Activated CD4-positive, CD25-positive, alpha-beta regulatory T cell treated with anti-CD3 and anti-CD28 coated beads, Interleukin-2, amount 50 U/mL, for 16 hours (primary cell): ENCODE results near the gene ATXN7L1.
"Not testable (repeated sequence)": the region's sequence is repeated elsewhere in the genome, so short reads cannot be mapped to it uniquely, and the experiment has no call there.

Source experiments
- DNase-seq: peaks from one replicate; pipeline ENCODE4 v3.0.0-alpha.2; 2020; ENCODE audit warnings: low read depth, low spot score

ATXN7L1 gene

DNA sequence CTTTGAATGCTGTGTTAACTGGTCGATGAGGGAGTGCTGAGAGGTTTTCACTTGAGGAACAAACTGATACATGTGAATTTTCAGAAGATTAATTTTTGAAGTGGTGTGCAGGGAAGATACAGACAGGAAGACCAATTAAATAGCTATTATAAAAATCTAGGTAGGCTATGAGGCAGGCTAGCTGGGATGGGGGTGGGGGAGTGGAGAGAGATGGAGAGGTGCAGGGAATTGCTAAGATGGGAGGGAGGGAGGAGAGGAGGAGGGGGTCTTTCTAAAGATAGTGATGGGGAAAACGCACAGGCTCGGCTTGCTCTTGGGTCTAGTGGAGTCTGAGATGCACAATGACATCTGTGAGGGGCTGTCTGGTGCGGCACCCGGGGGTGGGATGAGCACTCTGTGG lies 15.2 kb downstream of the ATXN7L1 start:
- DNase-seq = no peak

- DNase-seq = no peak
Observed at GRCh38 chr7:105860793-105861192, 15.6 kb downstream of the ATXN7L1 start.

DNA sequence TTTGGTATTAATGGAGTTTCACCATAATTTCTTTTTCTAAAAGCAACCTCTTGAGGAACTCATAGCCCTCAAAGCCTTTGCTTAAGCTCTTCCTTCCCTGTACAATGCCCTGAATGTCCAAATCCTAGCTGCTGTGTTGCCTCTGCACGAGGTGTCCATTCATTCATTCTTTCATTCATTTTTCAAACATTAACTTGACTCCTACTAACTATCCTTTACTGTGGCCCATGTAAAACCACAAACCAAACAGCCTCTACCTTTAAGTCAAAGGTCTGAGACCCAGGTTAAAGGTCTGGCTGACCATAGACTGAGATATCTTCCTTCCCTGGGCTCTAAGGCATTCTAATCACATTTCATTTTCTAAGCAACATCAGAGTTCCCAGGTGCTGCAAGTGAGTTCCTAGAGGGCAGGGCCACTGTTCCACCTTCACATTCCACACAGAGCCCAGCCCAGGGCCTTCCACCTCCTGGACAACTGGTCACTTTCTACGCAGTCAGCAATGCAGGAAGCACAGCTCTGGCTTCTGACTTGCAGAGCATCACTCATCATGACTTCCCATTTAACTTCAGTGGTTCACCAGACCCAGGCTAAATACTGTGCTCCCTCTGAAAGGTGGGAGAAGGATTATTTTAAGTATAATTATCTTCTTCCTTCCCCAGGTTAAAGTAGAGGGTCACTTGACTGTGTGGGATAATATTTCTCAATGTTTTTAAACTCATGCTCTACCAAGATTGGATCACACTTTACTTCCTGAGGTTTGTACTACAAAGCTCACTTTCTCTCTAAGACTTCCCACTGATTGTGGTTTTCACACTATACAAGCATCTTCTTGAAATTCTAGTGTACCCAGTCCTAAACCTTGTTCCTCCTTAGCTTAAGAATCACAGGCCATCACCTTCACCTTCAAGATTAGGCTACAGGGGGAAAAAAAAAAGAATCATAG lies 19.1 kb downstream of the ATXN7L1 start:
- DNase-seq = no peak

DNA sequence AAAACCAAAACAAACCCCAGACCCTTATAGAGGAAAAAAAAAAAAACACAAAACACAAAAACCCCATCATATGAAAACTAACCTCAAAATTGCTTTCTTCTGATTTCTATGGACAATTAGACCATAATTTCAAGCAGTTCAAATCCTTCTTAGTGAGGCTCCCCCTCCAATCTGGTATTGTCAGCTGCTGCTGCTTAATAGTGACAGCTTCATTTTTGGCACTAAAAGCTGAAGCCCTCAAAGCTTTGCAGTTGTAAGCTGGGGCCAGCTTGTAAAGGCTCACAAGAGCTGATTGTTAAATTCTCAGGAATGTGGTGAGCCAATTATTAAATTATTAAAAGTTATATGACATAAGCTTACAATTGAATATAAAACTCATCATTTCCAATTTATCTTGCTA lies 21.9 kb downstream of the ATXN7L1 start:
- DNase-seq = no peak

DNA sequence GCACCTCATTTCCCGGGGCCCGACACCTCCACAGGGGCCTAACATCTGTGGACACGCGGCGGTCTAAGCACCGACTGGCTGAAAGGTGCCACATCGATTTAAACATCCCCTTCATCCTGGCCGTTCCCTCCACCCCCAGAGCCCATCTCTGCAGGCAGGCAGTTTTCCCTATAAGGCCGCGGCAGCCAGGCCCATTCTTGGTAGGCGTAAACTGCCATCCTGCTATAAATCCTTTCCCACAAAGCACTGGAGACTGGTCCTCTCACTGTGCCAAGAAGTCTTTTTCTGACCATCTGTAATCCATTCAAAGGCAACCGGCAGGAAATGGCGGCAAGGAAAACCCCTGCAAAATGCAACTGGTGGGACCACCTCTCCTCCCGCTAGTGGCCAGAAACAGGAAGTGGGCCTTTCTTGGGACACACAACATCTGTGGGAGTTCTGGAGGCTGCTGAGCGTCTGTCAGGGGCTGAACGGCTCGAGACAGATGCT lies 22.4 kb downstream of the ATXN7L1 start:
- DNase-seq = no peak

DNA sequence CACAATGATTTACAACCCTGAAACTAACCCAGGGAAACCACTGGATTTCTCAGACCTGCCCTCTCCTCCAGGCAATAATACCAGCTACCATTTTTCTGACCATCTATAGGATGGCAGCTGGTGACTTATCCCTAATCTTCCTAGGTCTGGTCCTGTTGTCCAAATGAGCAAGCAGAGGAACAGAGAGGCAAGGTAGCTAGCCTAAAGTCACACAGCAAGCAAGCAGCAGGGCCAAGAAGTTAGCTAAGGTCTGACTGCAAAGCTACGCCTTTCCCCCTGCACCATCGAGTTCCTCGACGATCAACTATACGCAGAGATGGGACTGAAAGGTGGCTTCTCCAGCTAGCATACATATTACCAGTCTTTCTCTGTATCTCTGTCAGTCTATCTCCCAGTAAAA lies 25.3 kb downstream of the ATXN7L1 start:
- DNase-seq = no peak

DNA sequence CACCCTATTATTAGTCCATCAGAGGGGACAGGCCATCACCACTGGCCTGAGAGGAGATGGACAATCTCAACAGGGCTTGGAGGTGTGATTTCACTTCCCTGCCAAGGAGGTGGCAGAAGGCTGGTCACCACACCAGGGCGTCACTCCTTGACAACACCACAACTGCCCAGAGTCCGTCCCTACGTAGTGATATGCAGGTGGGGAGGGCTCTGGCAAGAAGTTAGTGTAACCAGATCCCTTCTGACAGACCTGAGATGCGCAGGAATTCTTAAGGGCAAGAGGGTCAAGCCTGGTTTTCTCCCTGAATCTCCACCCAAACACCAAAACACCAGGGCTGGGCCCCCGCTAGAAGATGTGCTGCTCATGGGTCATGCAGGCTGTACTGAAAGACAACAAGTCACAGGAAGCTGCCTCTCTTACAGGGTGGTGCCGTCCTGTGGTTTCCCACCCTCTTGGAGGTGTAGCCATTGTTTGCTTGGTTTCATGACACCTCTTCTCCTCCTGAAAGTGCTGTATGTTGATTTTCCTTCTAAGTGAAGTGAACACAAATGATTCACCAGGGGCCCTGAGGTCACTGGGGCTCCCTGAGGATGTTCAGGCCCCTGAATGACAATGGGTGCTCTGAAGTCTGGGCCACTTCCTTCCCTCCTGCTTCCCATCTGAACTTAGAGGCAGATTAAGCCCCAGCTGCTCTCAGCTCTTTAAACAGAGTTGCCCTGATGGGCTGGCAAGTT lies 27.1 kb downstream of the ATXN7L1 start:
- DNase-seq = peak; percentile 20

- no peak for DNase-seq
Observed at GRCh38 chr7:105846404-105846803, 30.0 kb downstream of the ATXN7L1 start.

DNA sequence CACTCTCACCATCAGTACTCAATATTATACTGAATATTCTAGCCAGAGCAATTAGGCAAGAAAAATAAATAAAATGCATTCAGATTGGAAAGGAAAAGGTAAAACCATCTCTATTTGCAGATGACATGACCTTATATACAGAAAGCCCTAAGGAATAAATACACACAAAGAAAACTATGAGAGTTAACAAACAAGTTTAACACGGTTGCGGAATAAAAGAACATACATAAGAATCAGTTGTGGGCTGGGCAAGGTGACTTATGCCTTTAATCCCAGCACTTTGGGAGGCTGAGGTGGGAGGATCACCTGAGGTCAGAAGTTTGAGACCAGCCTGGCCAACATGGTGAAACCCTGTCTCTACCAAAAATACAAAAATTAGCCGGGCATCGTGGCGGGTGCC lies 31.7 kb downstream of the ATXN7L1 start:
- not testable (repeated sequence) for DNase-seq

DNA sequence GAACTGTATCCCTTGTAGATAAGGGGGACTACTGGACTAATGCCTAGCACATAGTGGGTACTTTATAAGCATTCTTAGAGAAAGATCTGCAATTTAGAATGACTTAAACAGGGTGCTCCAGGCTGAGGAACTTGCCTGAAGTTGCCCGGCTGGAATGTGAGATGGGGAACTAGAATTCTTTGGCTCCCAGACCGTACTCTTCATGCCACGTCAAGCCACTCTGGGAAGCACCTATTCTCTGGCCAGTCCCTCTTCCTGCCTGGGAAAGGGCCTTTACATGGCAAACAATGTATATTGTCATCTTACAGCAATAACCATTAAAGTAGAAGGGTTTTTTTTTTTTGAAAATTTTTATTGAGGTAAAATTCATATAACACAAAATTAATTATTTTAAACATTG lies 34.5 kb downstream of the ATXN7L1 start:
- no peak for DNase-seq

GRCh38 chr7:105840981-105841749 lies 35.2 kb downstream of the ATXN7L1 start:
- DNase-seq = no peak

DNA sequence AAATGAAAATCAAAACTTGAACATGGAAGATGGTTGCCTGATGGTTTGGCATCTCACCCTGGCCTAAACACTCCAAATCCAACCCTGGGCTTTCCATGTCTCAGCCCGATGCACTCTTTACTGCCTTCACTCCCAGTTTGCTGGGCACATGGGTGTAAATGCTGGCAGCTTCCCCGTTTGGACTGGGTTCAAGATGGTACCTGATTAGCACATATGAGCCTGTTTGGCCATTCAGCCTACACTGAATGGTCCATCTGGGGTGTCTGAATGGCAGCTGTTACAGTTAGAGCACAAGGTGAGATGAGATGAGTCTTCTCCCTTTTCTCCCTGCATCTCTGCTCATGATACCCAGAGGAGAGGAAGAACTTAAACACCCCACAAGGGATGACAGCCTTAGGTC lies 37.1 kb downstream of the ATXN7L1 start:
- no peak for DNase-seq

- DNase-seq = no peak
Observed at GRCh38 chr7:105838627-105839231, 37.7 kb downstream of the ATXN7L1 start.

GRCh38 chr7:105837765-105838626 lies 38.4 kb downstream of the ATXN7L1 start:
- DNase-seq = no peak

GRCh38 chr7:105835441-105835840 lies 41.0 kb downstream of the ATXN7L1 start:
- no peak for DNase-seq

DNA sequence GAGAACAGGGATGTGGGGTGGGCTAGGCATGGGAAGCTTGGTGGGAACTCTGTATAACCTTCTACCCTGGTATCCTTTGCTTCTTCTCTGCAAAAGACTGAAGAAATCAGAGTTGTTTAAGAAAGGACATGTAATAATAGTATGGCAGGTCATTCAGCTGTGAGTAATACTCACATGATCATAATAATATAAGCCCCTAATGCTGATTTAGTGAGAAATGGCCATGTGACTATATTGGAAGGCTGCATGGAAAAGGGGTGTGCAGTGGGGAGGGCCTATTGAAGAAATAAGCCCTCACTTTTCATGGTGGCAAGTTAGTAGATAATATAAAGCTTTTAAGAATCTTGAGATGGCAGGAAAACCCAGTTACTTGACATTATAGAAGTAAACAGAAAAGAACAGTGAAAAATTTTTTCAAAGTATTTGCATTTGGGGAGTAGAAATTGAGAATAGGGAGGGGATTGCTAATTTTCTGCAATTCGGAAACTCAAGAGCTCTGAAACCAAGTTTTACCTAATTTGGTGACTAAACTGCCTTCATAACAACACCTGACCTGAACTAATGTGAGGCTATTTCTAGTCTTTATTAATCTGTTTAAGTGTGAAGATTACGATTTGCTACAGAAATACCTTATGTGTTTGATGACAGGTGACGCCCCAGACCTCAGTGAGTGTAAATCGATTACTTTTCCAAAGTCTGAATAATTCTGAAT lies 44.4 kb downstream of the ATXN7L1 start:
- no peak for DNase-seq

DNA sequence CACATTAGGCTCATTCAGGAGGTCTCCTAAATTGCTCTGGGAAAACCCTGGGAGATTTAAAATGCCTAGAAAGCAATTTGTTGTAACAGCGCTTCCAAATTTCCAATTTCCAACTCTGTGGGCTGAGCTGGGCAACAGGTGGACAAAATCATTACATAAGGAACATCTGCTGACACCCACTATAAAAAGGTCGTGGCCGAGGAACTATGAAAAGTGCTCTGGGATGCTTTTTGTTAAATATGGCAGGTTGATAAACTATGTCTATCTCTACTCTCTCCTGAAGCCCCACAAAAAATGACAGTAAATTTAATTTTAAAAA lies 45.1 kb downstream of the ATXN7L1 start:
- no peak for DNase-seq

- DNase-seq = no peak
Observed at GRCh38 chr7:105830405-105831301, 45.7 kb downstream of the ATXN7L1 start.
